HCT116 (cell line): ENCODE results near the gene CHST5. TPM values are rescaled to one million over a fixed set of nuclear protein-coding genes. Genes with fewer than 3 reads are reported as not detected.

ENCODE experiments used
- ATAC-seq: fragments of 200-7000 bp; cut with Tn5 transposase; 2 replicates; pipeline ENCODE4 v1.9.1; 2020; ENCODE audit warnings: mild to moderate bottlenecking, moderate library complexity
- BruUV-seq: library from RNA; stranded (reverse); fragments of 400-500 nt; replicated peaks from 2 replicates; lab custom pipeline; 2021; lab: Mats Ljungman, UMichigan
- CTCF ChIA-PET: fragments of 300-600 bp; sonication (Branson Sonifier 250); formaldehyde crosslinking; loops from one replicate; lab custom pipeline; 2021; ENCODE audit warnings: antibody characterized with exemption; lab: Charles Lee
- POLR2A ChIA-PET: fragments of 300-600, 350-600 bp; sonication (Branson Sonifier 250); formaldehyde crosslinking; loops from one replicate; lab custom pipeline; 2021; ENCODE audit warnings: antibody characterized with exemption; lab: Charles Lee
- RAD21 ChIA-PET, 2 experiments: fragments of 300-600 bp; sonication (Branson Sonifier 250); formaldehyde crosslinking; loops; one replicate each; lab custom pipeline; 2023; ENCODE audit warnings: low total read pairs in 2 of 2; ENCODE audit not compliant: uncharacterized antibody in 2 of 2, unreplicated experiment in 2 of 2, low non-redundant PET in 1 of 2; lab: Charles Lee
- DNase-seq: peaks from one replicate; pipeline ENCODE4 v3.0.0-alpha.2; 2010; ENCODE audit warnings: low read depth, low spot score
- H2AFZ ChIP-seq: fragments of 200-600 bp; shearing (Covaris generic), sonication (generic); 2 replicates; pipeline ENCODE4 v1.6.1; 2017; ENCODE audit warnings: low read depth, mixed run types, mixed read lengths, antibody characterized with exemption, low read length; ENCODE audit not compliant: poor library complexity, severe bottlenecking
- H3K27ac ChIP-seq: 2 replicates; pipeline ENCODE4 v1.5.1; 2012; ENCODE audit warnings: low read depth, low read length
- H3K27me3 ChIP-seq: fragments of 200-600 bp; sonication (generic); 2 replicates; pipeline ENCODE4 v1.6.1; 2016; ENCODE audit warnings: mixed run types, low read length, mixed read lengths; ENCODE audit not compliant: insufficient read depth
- H3K36me3 ChIP-seq, 2 experiments: fragments of 200-500 bp in 1 of 2; fragments of 200-600 bp in 1 of 2; sonication (Bioruptor generic) in 1 of 2; sonication (generic) in 1 of 2; 2 replicates each; pipeline versions ENCODE4 v1.5.1 to v1.6.1; 2014 to 2016; ENCODE audit warnings: low read length in 2 of 2, inconsistent platforms in 1 of 2, mixed read lengths in 1 of 2, mixed run types in 1 of 2; ENCODE audit not compliant: insufficient read depth in 2 of 2, control insufficient read depth in 1 of 2
- H3K4me1 ChIP-seq, 2 experiments: fragments of 200-600 bp in 1 of 2; sonication (generic) in 1 of 2; 2 replicates each; pipeline versions ENCODE4 v1.5.1 to v1.6.1; 2012 to 2017; ENCODE audit warnings: low read length in 2 of 2, inconsistent platforms in 1 of 2, mild to moderate bottlenecking in 1 of 2, mixed read lengths in 1 of 2, mixed run types in 1 of 2, moderate library complexity in 1 of 2; ENCODE audit not compliant: insufficient read depth in 2 of 2, control insufficient read depth in 1 of 2
- H3K4me2 ChIP-seq: fragments of 200-600 bp; sonication (generic); 2 replicates; pipeline ENCODE4 v1.6.1; 2017; ENCODE audit warnings: mixed run types, low read length, mixed read lengths
- H3K4me3 ChIP-seq, 2 experiments: fragments of 200-600 bp in 1 of 2; sonication (generic) in 1 of 2; replicated peaks in 1 of 2; 2 replicates each; pipeline ENCODE4 v1.5.1; 2011 to 2016; ENCODE audit warnings: low read length in 2 of 2, control low read depth in 1 of 2, low read depth in 1 of 2, mild to moderate bottlenecking in 1 of 2, mixed read lengths in 1 of 2, mixed run types in 1 of 2
- H3K79me2 ChIP-seq: fragments of 200-600 bp; sonication (generic); 2 replicates; pipeline ENCODE4 v1.6.1; 2017; ENCODE audit warnings: mild to moderate bottlenecking, mixed run types, low read length, moderate library complexity, mixed read lengths; ENCODE audit not compliant: insufficient read depth
- H3K9ac ChIP-seq: fragments of 200-600 bp; sonication (generic); 2 replicates; pipeline ENCODE4 v1.6.1; 2016; ENCODE audit warnings: low read length, mixed read lengths
- H3K9me2 ChIP-seq: fragments of 200-600 bp; sonication (generic), shearing (Covaris generic); 2 replicates; pipeline ENCODE4 v1.6.1; 2017; ENCODE audit warnings: mixed run types, mild to moderate bottlenecking, moderate library complexity; ENCODE audit not compliant: insufficient read depth
- H3K9me3 ChIP-seq, 2 experiments: fragments of 200-500 bp in 1 of 2; fragments of 200-600 bp in 1 of 2; sonication (Bioruptor generic) in 1 of 2; sonication (generic) in 1 of 2; 2 replicates each; pipeline ENCODE4 v1.6.1; 2014 to 2017; ENCODE audit warnings: low read length in 2 of 2, mixed read lengths in 2 of 2, inconsistent platforms in 1 of 2, low read depth in 1 of 2, mild to moderate bottlenecking in 1 of 2, mixed run types in 1 of 2, moderate library complexity in 1 of 2; ENCODE audit not compliant: control insufficient read depth in 1 of 2, insufficient read depth in 1 of 2
- H4K20me1 ChIP-seq: fragments of 200-600 bp; sonication (generic), shearing (Covaris generic); 2 replicates; pipeline ENCODE4 v1.6.1; 2017; ENCODE audit warnings: mixed run types, mild to moderate bottlenecking, moderate library complexity; ENCODE audit not compliant: insufficient read depth
- CEBPB ChIP-seq: IDR thresholded peaks from 2 replicates; pipeline ENCODE4 v1.6.1; 2012; ENCODE audit warnings: low read depth
- EGR1 ChIP-seq: IDR thresholded peaks from 2 replicates; pipeline ENCODE4 v1.6.1; 2012; ENCODE audit warnings: low read depth
- ELF1 ChIP-seq: IDR thresholded peaks from 2 replicates; pipeline ENCODE4 v1.6.1; 2012; ENCODE audit warnings: low read depth, borderline replicate concordance
- EZH2 ChIP-seq: fragments of 200-600 bp; sonication (generic); IDR thresholded peaks from 2 replicates; pipeline ENCODE4 v1.6.1; 2017; ENCODE audit warnings: antibody characterized with exemption, mixed run types
- EZH2phosphoT487 ChIP-seq: fragments of 200-600 bp; IDR thresholded peaks from 2 replicates; pipeline ENCODE4 v1.6.1; 2018; ENCODE audit warnings: antibody characterized with exemption, borderline replicate concordance
- JUND ChIP-seq: IDR thresholded peaks from 2 replicates; pipeline ENCODE4 v1.6.1; 2012
- POLR2A ChIP-seq: IDR thresholded peaks from 2 replicates; pipeline ENCODE4 v1.7.0; 2011; ENCODE audit warnings: borderline replicate concordance; ENCODE audit not compliant: insufficient read depth, insufficient read length; ENCODE audit errors: extremely low read depth
- SIN3A ChIP-seq: IDR thresholded peaks from 2 replicates; pipeline ENCODE4 v1.6.1; 2012; ENCODE audit warnings: low read depth
- SP1 ChIP-seq: IDR thresholded peaks from 2 replicates; pipeline ENCODE4 v1.6.1; 2012; ENCODE audit warnings: low read depth
- TCF7L2 ChIP-seq: IDR thresholded peaks from 2 replicates; pipeline ENCODE4 v1.7.0; 2011; ENCODE audit warnings: borderline replicate concordance, inconsistent platforms; ENCODE audit not compliant: insufficient read depth, insufficient read length; ENCODE audit errors: extremely low read depth
- YY1 ChIP-seq: IDR thresholded peaks from 2 replicates; pipeline ENCODE4 v1.6.1; 2011; ENCODE audit warnings: low read length, low read depth, moderate library complexity, mild to moderate bottlenecking; ENCODE audit not compliant: insufficient replicate concordance; ENCODE audit errors: extremely low read depth
- ZFX ChIP-seq: fragments of 450-650 bp; IDR thresholded peaks from 2 replicates; pipeline ENCODE4 v1.6.1; 2017
- intact Hi-C: fragments of 100-400 bp; cut with micrococcal nuclease; formaldehyde crosslinking; loops from 2 replicates; pipeline ENCODE4 v1.10.0; 2022
- total RNA-seq: library from RNA; stranded (reverse); gene quantifications from one replicate; pipeline ENCODE4 v1.2.1, GENCODE V29; 2021; ENCODE audit not compliant: unreplicated experiment
- TF ChIP-seq, protein P1 (sequence below): IDR thresholded peaks from 2 replicates; pipeline ENCODE4 v1.6.1; 2011; ENCODE audit warnings: mild to moderate bottlenecking, low read length, moderate library complexity; ENCODE audit not compliant: insufficient replicate concordance; ENCODE audit errors: extremely low read depth
- TF ChIP-seq, protein P2 (sequence below): IDR thresholded peaks from 2 replicates; pipeline ENCODE4 v1.6.1; 2012
- TF ChIP-seq, protein P3 (sequence below): IDR thresholded peaks from 2 replicates; pipeline ENCODE4 v1.6.1; 2012; ENCODE audit warnings: low read depth
- TF ChIP-seq, protein P4 (sequence below), 3 experiments: fragments of 200-600 bp in 1 of 3; sonication (generic) in 1 of 3; IDR thresholded peaks in 2 of 3; conservative IDR thresholded peaks in 1 of 3; 2 replicates each; pipeline ENCODE4 v1.5.1; 2012 to 2017; ENCODE audit warnings: low read depth in 2 of 3, low read length in 2 of 3, antibody characterized with exemption in 1 of 3, borderline replicate concordance in 1 of 3, control low read depth in 1 of 3, mild to moderate bottlenecking in 1 of 3, mixed read lengths in 1 of 3, mixed run types in 1 of 3, moderate library complexity in 1 of 3; ENCODE audit not compliant: insufficient read depth in 1 of 3

The CHST5 gene
- total RNA-seq, 1 experiment from 2014 or later = 0.32 TPM

DNA sequence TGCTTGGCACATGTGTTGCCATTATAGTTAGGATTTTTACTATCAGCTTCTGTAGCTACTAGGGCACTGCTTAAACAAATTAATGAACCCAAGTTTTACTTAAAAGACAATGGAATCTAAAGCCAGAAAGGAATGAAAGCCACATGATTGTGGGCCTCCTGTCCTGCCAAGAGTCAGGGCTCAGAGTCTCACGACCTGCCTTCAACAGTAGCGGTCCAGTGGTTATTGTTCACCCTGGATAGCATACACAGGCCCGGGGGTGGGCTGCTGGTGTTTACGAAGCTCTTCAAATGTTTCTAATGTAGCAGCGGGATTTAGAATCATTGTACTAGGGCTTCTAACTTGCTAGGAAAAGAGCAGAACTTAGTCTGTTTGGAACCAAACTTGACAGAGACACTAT is 38.0 kb upstream of the CHST5 start (continued):
- TF ChIP-seq POLR2A (no peak), SP1 (no peak), JUND (no peak)
- TF ChIP-seq, protein P1, sequence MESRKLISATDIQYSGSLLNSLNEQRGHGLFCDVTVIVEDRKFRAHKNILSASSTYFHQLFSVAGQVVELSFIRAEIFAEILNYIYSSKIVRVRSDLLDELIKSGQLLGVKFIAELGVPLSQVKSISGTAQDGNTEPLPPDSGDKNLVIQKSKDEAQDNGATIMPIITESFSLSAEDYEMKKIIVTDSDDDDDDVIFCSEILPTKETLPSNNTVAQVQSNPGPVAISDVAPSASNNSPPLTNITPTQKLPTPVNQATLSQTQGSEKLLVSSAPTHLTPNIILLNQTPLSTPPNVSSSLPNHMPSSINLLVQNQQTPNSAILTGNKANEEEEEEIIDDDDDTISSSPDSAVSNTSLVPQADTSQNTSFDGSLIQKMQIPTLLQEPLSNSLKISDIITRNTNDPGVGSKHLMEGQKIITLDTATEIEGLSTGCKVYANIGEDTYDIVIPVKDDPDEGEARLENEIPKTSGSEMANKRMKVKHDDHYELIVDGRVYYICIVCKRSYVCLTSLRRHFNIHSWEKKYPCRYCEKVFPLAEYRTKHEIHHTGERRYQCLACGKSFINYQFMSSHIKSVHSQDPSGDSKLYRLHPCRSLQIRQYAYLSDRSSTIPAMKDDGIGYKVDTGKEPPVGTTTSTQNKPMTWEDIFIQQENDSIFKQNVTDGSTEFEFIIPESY = no peak
- TF ChIP-seq, protein P2, sequence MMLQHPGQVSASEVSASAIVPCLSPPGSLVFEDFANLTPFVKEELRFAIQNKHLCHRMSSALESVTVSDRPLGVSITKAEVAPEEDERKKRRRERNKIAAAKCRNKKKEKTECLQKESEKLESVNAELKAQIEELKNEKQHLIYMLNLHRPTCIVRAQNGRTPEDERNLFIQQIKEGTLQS = no peak

DNA sequence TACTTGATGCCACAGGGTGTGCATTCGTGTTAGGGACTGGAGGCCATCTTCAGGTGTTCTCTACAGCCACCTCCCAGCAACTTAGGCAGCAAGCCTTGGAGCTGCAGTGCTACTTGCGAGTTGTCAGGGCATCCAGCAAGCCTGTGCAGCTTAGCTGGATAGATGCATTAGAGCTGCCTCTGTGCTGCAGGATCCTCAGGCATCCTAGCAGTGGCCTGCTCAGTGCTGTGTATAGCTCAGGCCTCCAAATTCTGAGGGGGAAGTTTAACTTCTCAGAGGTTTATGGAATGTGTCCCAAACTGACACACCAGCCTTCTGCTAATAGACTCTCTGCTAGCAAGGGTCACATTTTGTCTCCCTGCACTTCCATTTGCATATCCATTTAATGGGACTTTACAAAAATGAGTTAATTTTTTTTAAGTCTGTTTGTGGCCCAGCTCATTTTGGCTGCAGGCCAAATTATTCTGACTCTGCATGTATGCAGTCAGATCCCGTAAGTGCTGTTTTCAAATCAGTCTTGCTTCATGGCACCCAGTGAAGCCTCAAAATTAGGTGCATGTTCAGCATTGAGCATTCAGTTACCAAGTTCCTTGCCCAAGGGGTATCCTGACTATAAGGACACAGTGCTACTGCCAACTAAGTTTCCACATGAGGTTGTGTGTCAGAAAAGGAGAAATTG is 37.1 kb upstream of the CHST5 start:
- ATAC-seq = no peak
- Histone ChIP-seq H3K9me3 (no peaks in the 10 kb centered on the region), H3K79me2 (peaks cover 3% of the 10 kb centered on the region; the same call in 1 of the 2 replicates), H2AFZ (no peak overlapping the region), H3K4me1 (no peaks in the 10 kb centered on the region), H3K9me2 (no peaks in the 10 kb centered on the region), H3K36me3 (peaks cover 38 to 43% of the 10 kb centered on the region in 2 experiments), H3K4me3 (no peak overlapping the region), H3K4me2 (no peak overlapping the region), H3K27ac (no peak overlapping the region), H3K27me3 (no peaks in the 10 kb centered on the region), H4K20me1 (no peaks in the 10 kb centered on the region), H3K9ac (no peak overlapping the region)
- CTCF ChIA-PET = no interaction called here
- no peak for DNase-seq
- TF ChIP-seq TCF7L2 (no peak), EZH2 (no peak), EZH2phosphoT487 (no peak), SIN3A (no peak), CEBPB (no peak), SP1 (no peak), ZFX (no peak), EGR1 (no peak), POLR2A (no peak), YY1 (no peak), ELF1 (no peak)
- TF ChIP-seq, protein P3, sequence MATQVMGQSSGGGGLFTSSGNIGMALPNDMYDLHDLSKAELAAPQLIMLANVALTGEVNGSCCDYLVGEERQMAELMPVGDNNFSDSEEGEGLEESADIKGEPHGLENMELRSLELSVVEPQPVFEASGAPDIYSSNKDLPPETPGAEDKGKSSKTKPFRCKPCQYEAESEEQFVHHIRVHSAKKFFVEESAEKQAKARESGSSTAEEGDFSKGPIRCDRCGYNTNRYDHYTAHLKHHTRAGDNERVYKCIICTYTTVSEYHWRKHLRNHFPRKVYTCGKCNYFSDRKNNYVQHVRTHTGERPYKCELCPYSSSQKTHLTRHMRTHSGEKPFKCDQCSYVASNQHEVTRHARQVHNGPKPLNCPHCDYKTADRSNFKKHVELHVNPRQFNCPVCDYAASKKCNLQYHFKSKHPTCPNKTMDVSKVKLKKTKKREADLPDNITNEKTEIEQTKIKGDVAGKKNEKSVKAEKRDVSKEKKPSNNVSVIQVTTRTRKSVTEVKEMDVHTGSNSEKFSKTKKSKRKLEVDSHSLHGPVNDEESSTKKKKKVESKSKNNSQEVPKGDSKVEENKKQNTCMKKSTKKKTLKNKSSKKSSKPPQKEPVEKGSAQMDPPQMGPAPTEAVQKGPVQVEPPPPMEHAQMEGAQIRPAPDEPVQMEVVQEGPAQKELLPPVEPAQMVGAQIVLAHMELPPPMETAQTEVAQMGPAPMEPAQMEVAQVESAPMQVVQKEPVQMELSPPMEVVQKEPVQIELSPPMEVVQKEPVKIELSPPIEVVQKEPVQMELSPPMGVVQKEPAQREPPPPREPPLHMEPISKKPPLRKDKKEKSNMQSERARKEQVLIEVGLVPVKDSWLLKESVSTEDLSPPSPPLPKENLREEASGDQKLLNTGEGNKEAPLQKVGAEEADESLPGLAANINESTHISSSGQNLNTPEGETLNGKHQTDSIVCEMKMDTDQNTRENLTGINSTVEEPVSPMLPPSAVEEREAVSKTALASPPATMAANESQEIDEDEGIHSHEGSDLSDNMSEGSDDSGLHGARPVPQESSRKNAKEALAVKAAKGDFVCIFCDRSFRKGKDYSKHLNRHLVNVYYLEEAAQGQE = no peak
- TF ChIP-seq, protein P2 = no peak
- TF ChIP-seq, protein P4, sequence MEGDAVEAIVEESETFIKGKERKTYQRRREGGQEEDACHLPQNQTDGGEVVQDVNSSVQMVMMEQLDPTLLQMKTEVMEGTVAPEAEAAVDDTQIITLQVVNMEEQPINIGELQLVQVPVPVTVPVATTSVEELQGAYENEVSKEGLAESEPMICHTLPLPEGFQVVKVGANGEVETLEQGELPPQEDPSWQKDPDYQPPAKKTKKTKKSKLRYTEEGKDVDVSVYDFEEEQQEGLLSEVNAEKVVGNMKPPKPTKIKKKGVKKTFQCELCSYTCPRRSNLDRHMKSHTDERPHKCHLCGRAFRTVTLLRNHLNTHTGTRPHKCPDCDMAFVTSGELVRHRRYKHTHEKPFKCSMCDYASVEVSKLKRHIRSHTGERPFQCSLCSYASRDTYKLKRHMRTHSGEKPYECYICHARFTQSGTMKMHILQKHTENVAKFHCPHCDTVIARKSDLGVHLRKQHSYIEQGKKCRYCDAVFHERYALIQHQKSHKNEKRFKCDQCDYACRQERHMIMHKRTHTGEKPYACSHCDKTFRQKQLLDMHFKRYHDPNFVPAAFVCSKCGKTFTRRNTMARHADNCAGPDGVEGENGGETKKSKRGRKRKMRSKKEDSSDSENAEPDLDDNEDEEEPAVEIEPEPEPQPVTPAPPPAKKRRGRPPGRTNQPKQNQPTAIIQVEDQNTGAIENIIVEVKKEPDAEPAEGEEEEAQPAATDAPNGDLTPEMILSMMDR (IDR thresholded peaks at IDR 0.05 in 2 of 3, conservative IDR thresholded peaks at IDR 0.05 in 1 of 3; ENCODE audit: borderline replicate concordance in 1 of 3, insufficient read depth in 1 of 3, low read depth in 2 of 3, low read length in 2 of 3) = no peak
- intact Hi-C loops = no loop called here
- POLR2A ChIA-PET = no interaction called here
- RAD21 ChIA-PET = interaction anchor here in 1 of 2 experiments (0.6 kb wide), 1 partner anchor 55 kb away, joined by 6 read pairs; no protein-coding TSS in a partner anchor
- BruUV-seq = no TSS peak
